T-helper 2 cell treated with Interferon-gamma antibody and Interleukin-4, amounts not matched to agents 5 μg/mL and 100 μg/mL, for 36 hours (primary cell): Measurements from ENCODE around the gene HSPB6.
A peak's percentile ranks its signal among the peaks of the same experiment; 100 is the strongest.
"Not testable (repeated sequence)": the region's sequence is repeated elsewhere in the genome, so short reads cannot be mapped to it uniquely, and the experiment has no call there.

Source experiments
- DNase-seq: peaks from one replicate; pipeline ENCODE4 v3.0.0; 2021; ENCODE audit warnings: low spot score
- H3K27ac Mint-ChIP-seq: one replicate; pipeline ENCODE4 v1.8.0; 2021; ENCODE audit warnings: mild to moderate bottlenecking, mixed read lengths
- H3K27me3 Mint-ChIP-seq: one replicate; pipeline ENCODE4 v1.8.0; 2021; ENCODE audit warnings: low read depth, mixed read lengths
- H3K36me3 Mint-ChIP-seq: one replicate; pipeline ENCODE4 v1.8.0; 2021; ENCODE audit warnings: low read depth, mixed read lengths
- H3K4me1 Mint-ChIP-seq: one replicate; pipeline ENCODE4 v1.8.0; 2021; ENCODE audit warnings: low read depth, mixed read lengths
- H3K4me3 Mint-ChIP-seq: one replicate; pipeline ENCODE4 v1.8.0; 2022; ENCODE audit warnings: mild to moderate bottlenecking, moderate library complexity, mixed read lengths
- H3K9me3 Mint-ChIP-seq: one replicate; pipeline ENCODE4 v1.8.0; 2021; ENCODE audit warnings: mixed read lengths

Gene HSPB6

DNA sequence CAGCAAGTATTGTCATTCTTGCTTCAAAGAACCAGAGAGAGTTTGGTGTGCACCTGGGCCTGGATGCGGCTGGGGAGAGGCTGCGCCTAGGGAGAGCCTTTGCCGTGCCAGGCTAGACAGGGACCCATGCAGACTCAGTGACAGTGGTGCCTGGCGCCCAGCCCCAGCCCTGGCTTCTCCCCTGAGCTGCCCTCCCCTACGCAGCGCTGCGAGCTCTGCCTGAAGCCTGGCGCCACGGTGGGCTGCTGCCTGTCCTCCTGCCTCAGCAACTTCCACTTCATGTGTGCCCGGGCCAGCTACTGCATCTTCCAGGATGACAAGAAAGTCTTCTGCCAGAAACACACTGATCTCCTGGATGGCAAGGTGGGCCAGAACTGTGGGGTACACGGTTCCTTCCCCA lies 27.1 kb downstream of the HSPB6 start:
- Mint-ChIP-seq H3K4me3 (no peak overlapping the region), H3K9me3 (no peaks in the 10 kb centered on the region), H3K36me3 (peaks cover 70% of the 10 kb centered on the region), H3K4me1 (no peaks in the 10 kb centered on the region), H3K27ac (no peak overlapping the region), H3K27me3 (no peaks in the 10 kb centered on the region)
- DNase-seq = no peak

DNA sequence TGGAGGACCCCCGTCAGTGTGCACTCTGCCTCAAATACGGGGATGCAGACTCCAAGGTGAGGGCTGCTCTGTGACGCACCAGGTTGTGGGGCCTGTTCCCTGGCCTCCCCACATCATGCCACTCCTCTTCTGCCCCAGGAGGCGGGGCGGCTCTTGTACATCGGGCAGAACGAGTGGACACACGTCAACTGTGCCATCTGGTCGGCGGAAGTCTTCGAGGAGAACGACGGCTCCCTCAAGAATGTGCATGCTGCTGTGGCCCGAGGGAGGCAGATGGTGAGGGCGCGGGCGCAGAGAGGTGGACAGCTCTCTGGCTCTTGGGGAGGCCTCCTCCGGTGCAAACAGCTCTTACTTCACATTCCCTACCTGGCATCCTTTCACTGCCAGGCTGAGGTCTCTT lies 27.8 kb downstream of the HSPB6 start:
- H3K4me3 Mint-ChIP-seq = no peak overlapping the region

DNA sequence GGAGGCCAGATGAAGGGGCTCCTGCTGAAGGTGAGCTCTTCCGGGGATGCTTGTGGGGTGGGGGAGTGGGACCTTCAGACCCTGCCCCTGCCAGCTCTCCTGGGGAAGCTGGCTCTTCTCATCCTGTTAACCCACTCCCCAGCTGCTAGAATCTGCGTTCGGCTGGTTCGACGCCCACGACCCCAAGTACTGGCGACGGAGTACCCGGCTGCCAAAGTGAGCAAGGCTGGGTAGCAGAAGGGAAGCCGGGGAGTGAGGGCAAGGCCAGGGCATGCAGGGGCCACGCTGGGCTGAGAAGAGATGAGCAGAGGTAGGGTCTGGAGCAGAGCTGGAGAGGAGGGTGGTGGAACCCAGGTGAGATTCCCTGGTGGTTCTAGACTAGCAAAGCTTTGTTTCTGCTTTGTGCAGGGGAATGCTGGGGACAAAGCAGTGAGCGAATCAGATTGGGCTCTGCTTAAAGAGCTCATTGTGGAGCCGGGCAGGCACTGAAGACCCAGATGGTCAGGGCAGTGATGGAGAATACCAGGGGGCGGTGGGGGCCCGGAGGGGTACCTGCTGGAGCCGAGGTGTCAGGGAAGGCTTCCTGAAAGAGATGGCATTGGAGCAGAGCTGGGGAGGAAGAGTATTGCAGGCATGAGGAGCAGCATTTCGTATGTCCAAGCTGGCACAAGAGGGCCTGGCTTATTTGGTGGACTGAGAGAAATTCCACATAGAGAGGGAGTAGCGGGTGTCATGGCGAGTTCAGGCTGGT lies 28.7 kb downstream of the HSPB6 start:
- Mint-ChIP-seq H3K27ac (no peak overlapping the region), H3K36me3 (peaks cover 72% of the 10 kb centered on the region), H3K4me1 (no peaks in the 10 kb centered on the region), H3K9me3 (no peaks in the 10 kb centered on the region), H3K4me3 (no peak overlapping the region), H3K27me3 (no peaks in the 10 kb centered on the region)
- DNase-seq = no peak

More for the DNA sequence above, 27.8 kb downstream of the HSPB6 start:
- no peaks in the 10 kb centered on the region for H3K27me3 Mint-ChIP-seq
- H3K27ac Mint-ChIP-seq = no peak overlapping the region
- H3K36me3 Mint-ChIP-seq = peaks cover 68% of the 10 kb centered on the region
- no peaks in the 10 kb centered on the region for H3K9me3 Mint-ChIP-seq
- H3K4me1 Mint-ChIP-seq = no peaks in the 10 kb centered on the region
- DNase-seq = no peak

DNA sequence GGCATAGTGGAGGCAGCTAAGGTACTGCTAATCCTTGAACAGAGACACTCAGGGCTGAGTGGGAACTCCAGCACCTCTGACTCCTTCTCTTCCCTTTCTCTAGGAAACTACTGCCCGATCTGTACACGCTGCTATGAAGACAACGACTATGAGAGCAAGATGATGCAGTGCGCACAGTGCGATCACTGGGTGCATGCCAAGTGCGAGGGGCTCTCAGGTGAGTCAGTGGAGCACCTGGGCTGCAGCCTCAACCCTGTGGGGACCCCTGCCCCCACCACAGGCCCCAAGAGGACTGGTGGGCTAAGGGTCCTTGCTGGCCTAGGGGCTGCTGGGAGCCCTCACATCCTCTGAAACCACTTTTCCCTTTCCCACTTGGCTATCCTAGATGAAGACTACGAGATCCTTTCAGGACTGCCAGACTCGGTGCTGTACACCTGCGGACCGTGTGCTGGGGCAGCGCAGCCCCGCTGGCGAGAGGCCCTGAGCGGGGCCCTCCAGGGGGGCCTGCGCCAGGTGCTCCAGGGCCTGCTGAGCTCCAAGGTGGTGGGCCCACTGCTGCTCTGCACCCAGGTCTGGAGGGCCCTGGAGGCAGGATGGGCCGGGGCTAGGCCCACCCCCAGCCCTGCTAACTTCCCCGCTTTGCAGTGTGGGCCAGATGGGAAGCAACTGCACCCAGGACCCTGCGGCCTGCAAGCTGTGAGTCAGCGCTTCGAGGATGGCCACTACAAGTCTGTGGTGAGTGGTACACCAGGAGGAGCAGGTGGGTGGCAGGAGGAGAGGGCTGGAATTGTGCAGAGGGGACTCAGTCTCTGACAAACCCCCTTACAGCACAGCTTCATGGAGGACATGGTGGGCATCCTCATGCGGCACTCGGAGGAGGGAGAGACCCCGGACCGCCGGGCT lies 29.5 kb downstream of the HSPB6 start:
- no peak overlapping the region for H3K4me3 Mint-ChIP-seq
- H3K36me3 Mint-ChIP-seq = peaks cover 78% of the 10 kb centered on the region
- no peaks in the 10 kb centered on the region for H3K9me3 Mint-ChIP-seq
- no peak for DNase-seq
- H3K27me3 Mint-ChIP-seq = no peaks in the 10 kb centered on the region
- no peaks in the 10 kb centered on the region for H3K4me1 Mint-ChIP-seq
- H3K27ac Mint-ChIP-seq = no peak overlapping the region

DNA sequence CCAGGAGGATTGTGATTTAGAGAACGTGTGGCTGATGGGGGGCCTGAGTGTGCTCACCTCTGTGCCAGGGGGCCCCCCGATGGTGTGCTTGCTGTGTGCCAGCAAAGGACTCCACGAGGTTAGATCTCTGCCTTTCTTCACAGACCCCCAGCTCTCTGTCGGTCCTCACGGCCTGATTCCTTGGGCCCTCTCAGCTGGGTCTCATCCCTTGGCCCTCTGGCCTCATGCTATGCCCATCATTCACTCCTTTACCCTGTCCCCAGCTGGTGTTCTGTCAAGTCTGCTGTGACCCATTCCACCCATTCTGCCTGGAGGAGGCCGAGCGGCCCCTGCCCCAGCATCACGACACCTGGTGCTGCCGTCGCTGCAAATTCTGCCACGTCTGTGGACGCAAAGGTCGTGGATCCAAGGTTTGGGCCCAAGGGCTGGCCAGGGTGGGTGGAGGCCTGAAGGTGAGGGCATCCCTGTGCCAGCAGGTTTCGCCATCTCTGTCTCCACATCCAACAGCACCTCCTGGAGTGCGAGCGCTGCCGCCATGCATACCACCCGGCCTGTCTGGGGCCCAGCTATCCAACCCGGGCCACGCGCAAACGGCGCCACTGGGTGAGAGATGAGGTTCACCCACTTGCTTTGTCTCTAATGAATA lies 31.5 kb downstream of the HSPB6 start:
- Mint-ChIP-seq H3K4me1 (no peaks in the 10 kb centered on the region), H3K36me3 (peaks cover 73% of the 10 kb centered on the region), H3K4me3 (no peak overlapping the region), H3K9me3 (no peaks in the 10 kb centered on the region), H3K27ac (no peak overlapping the region), H3K27me3 (no peaks in the 10 kb centered on the region)
- no peak for DNase-seq

DNA sequence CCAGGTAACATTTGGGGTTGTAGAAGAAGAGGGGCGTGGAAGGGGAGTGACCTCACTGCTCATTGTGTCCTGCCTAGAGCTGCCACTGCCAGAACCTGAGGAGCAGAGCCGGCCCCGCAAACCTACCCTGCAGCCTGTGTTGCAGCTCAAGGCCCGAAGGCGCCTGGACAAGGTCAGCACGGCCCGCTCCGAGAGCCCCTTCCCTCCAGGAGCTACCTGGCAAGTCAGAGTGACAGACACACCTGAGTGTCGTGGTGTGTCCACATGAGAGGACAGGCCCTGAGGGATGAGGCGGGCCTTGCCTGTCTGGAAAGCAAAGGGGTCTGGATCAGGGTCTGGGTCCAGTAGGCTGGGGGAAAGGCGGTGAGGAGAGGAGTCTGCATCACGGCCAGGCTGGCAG lies 32.3 kb downstream of the HSPB6 start:
- Mint-ChIP-seq H3K4me3 (no peak overlapping the region), H3K27me3 (no peaks in the 10 kb centered on the region), H3K36me3 (peaks cover 68% of the 10 kb centered on the region), H3K9me3 (no peaks in the 10 kb centered on the region), H3K4me1 (peaks cover under 1% of the 10 kb centered on the region), H3K27ac (no peak overlapping the region)
- no peak for DNase-seq

DNA sequence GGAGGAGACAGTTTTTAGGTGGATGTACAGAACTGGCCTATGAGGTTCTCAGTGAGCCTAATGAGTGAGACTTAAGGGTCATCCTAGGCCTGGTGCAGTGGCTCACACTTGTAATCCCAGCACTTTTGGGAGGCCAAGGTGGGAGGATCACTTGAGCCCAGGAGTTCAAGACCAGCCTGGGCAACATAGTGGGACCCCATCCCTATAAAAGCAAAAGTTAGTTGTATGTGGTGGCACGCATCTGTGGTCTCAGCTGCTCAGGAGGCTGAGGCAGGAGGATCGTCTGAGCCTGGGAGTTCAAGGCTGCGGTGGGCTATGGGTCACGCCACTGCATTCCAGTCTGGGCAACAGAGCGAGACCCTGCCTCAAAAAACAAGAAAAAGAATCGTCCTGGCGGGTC lies 32.7 kb downstream of the HSPB6 start:
- H3K9me3 Mint-ChIP-seq, H3K27me3 Mint-ChIP-seq, H3K4me3 Mint-ChIP-seq, DNase-seq, H3K27ac Mint-ChIP-seq, H3K4me1 Mint-ChIP-seq: not testable (repeated sequence)
- H3K36me3 Mint-ChIP-seq = peaks cover 68% of the 10 kb centered on the region

DNA sequence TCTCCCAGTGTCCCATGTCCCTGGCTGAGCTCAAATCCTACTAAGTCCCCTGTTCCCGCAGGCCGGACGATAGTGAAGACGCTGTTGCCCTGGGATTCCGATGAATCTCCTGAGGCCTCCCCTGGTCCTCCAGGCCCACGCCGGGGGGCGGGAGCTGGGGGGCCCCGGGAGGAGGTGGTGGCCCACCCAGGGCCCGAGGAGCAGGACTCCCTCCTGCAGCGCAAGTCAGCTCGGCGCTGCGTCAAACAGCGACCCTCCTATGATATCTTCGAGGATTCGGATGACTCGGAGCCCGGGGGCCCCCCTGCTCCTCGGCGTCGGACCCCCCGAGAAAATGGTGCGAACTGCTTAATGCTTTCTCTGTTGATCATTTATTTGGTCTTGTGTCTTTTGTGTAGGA lies 33.2 kb downstream of the HSPB6 start:
- peaks cover 68% of the 10 kb centered on the region for H3K36me3 Mint-ChIP-seq
- H3K27me3 Mint-ChIP-seq = no peaks in the 10 kb centered on the region
- H3K4me3 Mint-ChIP-seq = no peak overlapping the region
- peaks cover 8% of the 10 kb centered on the region for H3K4me1 Mint-ChIP-seq
- H3K9me3 Mint-ChIP-seq = no peaks in the 10 kb centered on the region
- H3K27ac Mint-ChIP-seq = no peak overlapping the region
- no peak for DNase-seq

DNA sequence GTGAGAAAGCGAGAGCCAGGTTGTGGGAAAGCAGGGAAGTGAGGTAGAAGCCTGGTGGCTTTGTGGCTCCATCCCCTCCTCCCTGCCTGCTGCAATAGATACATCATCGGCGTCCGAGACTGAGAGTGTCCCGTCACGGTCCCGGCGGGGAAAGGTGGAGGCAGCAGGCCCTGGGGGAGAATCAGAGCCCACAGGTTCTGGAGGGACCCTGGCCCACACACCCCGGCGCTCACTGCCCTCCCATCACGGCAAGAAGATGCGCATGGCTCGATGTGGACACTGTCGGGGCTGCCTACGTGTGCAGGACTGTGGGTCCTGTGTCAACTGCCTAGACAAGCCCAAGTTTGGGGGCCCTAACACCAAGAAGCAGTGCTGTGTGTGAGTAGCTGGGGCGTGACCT lies 33.9 kb downstream of the HSPB6 start:
- no peak overlapping the region for H3K4me3 Mint-ChIP-seq
- H3K4me1 Mint-ChIP-seq = peaks cover 8% of the 10 kb centered on the region
- no peaks in the 10 kb centered on the region for H3K27me3 Mint-ChIP-seq
- H3K9me3 Mint-ChIP-seq = no peaks in the 10 kb centered on the region
- no peak for DNase-seq
- no peak overlapping the region for H3K27ac Mint-ChIP-seq
- peaks cover 61% of the 10 kb centered on the region for H3K36me3 Mint-ChIP-seq

DNA sequence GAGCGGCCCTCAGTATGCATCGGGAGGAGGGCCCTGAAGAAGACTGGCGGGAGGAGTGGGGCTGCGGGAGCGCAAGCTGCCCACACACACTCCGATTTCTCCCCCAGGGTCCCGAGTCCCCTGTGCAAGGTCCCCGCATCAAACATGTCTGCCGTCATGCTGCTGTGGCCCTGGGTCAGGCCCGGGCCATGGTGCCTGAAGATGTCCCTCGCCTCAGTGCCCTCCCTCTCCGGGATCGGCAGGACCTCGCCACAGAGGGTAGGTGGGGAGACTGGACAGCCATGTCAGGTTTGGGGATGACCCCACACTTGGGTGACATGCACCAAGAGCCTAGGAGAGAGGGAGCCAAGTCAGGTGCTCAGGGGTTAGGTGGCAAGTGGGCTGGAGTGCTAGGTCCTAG lies 34.4 kb downstream of the HSPB6 start:
- H3K36me3 Mint-ChIP-seq = peaks cover 59% of the 10 kb centered on the region
- DNase-seq = no peak
- H3K4me3 Mint-ChIP-seq = no peak overlapping the region
- no peak overlapping the region for H3K27ac Mint-ChIP-seq
- H3K27me3 Mint-ChIP-seq = no peaks in the 10 kb centered on the region
- no peaks in the 10 kb centered on the region for H3K9me3 Mint-ChIP-seq
- H3K4me1 Mint-ChIP-seq = peaks cover 8% of the 10 kb centered on the region

DNA sequence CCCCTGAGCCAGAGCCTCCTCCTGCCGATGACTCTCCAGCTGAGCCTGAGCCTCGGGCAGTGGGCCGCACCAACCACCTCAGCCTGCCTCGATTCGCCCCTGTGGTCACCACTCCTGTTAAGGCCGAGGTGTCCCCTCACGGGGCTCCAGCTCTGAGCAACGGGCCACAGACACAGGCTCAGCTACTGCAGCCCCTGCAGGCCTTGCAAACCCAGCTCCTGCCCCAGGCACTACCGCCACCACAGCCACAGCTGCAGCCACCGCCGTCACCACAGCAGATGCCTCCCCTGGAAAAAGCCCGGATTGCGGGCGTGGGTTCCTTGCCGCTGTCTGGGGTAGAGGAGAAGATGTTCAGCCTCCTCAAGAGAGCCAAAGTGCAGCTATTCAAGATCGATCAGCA lies 35.5 kb downstream of the HSPB6 start:
- H3K4me1 Mint-ChIP-seq = peaks cover 11% of the 10 kb centered on the region
- no peak overlapping the region for H3K27ac Mint-ChIP-seq
- H3K4me3 Mint-ChIP-seq = no peak overlapping the region
- no peak for DNase-seq
- peaks cover 57% of the 10 kb centered on the region for H3K36me3 Mint-ChIP-seq
- H3K27me3 Mint-ChIP-seq = no peaks in the 10 kb centered on the region
- no peaks in the 10 kb centered on the region for H3K9me3 Mint-ChIP-seq

DNA sequence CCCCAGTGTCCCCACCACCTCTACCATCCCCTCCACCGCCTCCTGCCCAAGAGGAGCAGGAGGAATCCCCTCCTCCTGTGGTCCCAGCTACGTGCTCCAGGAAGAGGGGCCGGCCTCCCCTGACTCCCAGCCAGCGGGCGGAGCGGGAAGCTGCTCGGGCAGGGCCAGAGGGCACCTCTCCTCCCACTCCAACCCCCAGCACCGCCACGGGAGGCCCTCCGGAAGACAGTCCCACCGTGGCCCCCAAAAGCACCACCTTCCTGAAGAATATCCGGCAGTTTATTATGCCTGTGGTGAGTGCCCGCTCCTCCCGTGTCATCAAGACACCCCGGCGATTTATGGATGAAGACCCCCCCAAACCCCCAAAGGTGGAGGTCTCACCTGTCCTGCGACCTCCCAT lies 36.2 kb downstream of the HSPB6 start:
- H3K27me3 Mint-ChIP-seq = no peaks in the 10 kb centered on the region
- no peak overlapping the region for H3K4me3 Mint-ChIP-seq
- H3K9me3 Mint-ChIP-seq = no peaks in the 10 kb centered on the region
- no peak overlapping the region for H3K27ac Mint-ChIP-seq
- H3K36me3 Mint-ChIP-seq = peaks cover 53% of the 10 kb centered on the region
- peaks cover 15% of the 10 kb centered on the region for H3K4me1 Mint-ChIP-seq
- DNase-seq = no peak

DNA sequence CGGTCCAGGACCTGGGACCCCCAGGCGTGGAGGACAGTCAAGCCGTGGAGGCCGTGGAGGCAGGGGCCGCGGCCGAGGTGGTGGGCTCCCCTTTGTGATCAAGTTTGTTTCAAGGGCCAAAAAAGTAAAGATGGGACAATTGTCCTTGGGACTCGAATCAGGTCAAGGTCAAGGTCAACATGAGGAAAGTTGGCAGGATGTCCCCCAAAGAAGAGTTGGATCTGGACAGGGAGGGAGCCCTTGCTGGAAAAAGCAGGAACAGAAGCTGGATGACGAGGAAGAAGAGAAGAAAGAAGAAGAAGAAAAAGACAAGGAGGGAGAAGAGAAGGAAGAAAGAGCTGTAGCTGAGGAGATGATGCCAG lies 36.7 kb downstream of the HSPB6 start:
- DNase-seq = no peak
- no peaks in the 10 kb centered on the region for H3K27me3 Mint-ChIP-seq
- H3K36me3 Mint-ChIP-seq = peaks cover 48% of the 10 kb centered on the region
- H3K9me3 Mint-ChIP-seq = no peaks in the 10 kb centered on the region
- H3K4me1 Mint-ChIP-seq = peaks cover 16% of the 10 kb centered on the region
- peak overlapping the region; percentile 24 for H3K4me3 Mint-ChIP-seq
- H3K27ac Mint-ChIP-seq = no peak overlapping the region
